Activated CD4-positive, alpha-beta T cell treated with anti-CD3 and anti-CD28 coated beads, Interleukin-2, Interleukin-4, amounts not matched to agents 100 ng/mL and 50 ng/mL, durations not matched to agents 16 hours and 8 hours (primary cell): Measurements from ENCODE around the gene ST8SIA5.
"Not testable (repeated sequence)": the region's sequence is repeated elsewhere in the genome, so short reads cannot be mapped to it uniquely, and the experiment has no call there.

Experiments
- DNase-seq: peaks from one replicate; pipeline ENCODE4 v3.0.0-alpha.2; 2020; ENCODE audit warnings: low spot score

Gene ST8SIA5, protein sequence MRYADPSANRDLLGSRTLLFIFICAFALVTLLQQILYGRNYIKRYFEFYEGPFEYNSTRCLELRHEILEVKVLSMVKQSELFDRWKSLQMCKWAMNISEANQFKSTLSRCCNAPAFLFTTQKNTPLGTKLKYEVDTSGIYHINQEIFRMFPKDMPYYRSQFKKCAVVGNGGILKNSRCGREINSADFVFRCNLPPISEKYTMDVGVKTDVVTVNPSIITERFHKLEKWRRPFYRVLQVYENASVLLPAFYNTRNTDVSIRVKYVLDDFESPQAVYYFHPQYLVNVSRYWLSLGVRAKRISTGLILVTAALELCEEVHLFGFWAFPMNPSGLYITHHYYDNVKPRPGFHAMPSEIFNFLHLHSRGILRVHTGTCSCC

GRCh38 chr18:46756559-46757201, at the start of gene ST8SIA5:
ST8SIA5 (minus strand) TSS chr18:46757053; CDS start chr18:46756508, 545 bp downstream.
- no peak for DNase-seq

GRCh38 chr18:46795945-46796344, 39.1 kb upstream of the ST8SIA5 start:
- DNase-seq = not testable (repeated sequence)

- no peak for DNase-seq
Measured at GRCh38 chr18:46794607-46795006, 37.8 kb upstream of the ST8SIA5 start.

GRCh38 chr18:46793565-46793964, 36.7 kb upstream of the ST8SIA5 start:
- no peak for DNase-seq

DNA sequence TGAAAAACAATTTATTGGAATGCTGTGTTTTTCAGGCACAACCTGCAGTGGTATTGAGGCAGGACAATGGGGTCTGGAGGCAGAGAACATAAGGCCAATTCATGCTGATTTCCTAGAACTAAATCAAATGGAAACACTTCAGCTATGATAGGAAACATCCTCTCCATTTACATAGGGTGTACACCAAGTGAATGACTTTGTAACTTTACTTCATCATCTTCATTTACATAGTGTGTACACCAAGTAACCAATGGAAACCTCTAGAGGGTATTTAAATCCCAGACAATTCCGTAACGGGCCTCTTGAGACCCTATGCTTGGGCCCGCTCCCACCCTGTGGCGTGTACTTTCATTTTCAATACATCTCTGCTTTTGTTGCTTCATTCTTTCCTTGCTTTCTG, 32.2 kb upstream of the ST8SIA5 start:
- no peak for DNase-seq

GRCh38 chr18:46787674-46788073, 30.8 kb upstream of the ST8SIA5 start:
- no peak for DNase-seq

DNA sequence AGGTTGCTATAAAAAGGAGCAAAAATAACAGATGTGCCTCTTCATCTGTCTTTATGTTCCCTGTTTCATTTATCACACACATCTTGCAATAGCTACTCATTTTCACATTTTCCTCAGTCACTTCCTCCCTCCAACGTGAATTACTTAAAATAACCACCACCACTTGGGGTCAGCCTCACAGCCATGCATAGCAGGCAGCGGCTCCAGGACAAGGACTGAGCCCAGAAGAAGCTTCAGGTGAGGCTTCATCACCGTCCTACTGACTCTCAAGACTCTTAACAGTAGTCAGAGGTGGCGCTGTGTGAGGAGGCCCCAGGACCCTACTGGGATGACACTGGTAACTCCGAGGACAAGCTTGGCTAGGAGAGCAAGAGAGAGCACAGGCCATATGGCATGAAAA, 15.5 kb upstream of the ST8SIA5 start:
- DNase-seq = no peak

- DNase-seq = no peak
Measured at GRCh38 chr18:46771141-46771540, 14.3 kb upstream of the ST8SIA5 start.

GRCh38 chr18:46770708-46771107, 13.9 kb upstream of the ST8SIA5 start:
- no peak for DNase-seq

GRCh38 chr18:46768166-46768921, 11.5 kb upstream of the ST8SIA5 start:
- DNase-seq = no peak

DNA sequence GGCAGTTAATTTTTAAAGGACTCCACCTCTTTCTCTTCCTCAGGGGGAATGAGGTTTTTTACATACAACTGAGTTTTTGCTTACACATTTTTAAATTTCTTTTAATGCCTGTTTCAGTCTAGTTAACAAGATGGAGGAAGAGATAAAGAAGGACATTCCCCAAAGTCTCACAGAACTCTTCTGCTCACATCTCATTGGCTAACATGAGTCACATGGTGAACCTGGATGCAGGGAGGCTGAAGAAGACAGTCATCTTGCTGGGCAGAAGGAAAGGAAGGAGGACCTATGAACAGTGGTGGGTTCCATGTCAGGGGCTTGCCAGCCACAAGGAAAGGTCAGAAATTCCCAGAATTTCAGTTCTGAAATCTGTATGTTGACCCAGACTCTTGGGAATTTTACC, 10.4 kb upstream of the ST8SIA5 start:
- DNase-seq = no peak

DNA sequence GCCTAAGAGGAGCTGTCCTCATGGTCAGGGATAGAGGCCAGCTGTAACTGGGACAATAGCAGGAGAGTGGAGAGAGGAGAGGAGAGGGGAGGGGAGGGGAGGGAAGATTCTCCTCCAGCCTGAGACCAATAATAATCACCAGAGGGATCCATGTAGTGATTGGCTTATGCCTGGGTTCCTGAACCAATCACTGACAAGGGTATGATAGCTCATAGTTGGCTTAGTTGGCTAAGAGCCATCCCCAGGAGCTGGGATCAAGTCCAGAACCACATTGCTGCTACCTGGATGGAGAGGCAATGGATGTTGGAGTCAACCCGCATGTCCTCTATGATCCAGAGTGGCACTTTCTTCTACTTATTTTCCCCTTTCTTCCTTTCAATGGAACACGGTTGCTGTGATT, 7.7 kb upstream of the ST8SIA5 start:
- no peak for DNase-seq

DNA sequence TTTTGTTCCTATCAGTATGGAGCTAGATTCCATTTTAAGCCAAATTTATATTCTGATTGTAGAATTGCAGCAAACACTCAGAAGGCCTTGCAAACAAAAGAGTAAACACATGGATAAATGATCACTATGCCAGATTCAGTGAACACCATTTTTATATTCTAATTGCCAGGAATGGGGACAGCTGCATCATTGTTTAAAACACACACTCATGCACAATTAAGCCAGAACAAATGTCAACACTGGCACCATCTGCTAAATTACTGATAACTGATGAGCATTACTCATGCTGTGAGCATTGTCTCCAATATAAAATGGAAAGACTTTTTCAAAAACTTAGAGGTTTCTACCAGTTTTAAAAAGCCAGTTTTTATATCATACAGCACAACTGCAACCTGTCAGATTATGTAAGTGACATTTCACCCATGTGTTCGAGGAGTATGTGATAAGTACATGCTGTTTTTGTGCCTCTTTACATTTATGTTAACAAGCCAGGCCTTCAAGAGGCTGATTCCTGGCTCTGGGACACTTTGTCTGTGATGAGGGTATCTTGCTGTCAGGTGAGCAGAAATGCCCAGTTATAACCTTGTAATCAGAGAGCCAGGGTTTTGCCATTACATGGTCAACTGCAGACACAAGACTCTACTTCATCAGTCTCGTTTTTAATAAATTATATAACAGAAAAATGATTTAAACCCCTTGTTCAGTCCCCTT, 4.4 kb upstream of the ST8SIA5 start:
- no peak for DNase-seq

GRCh38 chr18:46759890-46760289, 3.0 kb upstream of the ST8SIA5 start:
- no peak for DNase-seq

DNA sequence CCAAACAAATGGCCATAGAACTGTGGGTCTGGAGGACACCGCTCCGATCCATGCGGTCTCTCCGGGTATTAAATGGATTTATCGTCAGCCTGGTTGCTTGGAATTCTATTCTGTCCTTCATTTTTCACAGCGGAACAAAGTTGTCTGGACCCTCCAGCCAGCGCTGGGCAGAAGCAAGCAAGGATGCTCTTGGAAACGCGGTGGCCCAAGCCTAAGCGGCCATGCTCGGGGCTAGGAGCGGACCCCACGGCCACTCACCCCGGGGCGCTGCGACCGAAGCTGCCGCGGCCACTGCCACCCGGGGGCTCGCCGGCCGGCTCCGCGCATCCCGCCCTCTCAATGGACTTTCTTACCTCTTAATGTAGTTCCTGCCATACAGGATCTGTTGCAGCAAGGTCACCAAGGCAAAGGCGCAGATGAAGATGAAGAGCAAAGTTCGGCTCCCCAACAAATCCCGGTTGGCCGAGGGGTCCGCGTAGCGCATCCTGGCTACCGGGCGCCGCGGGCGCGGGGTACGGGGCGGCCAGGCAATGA, 761 bp downstream of the ST8SIA5 start:
- DNase-seq = no peak

DNA sequence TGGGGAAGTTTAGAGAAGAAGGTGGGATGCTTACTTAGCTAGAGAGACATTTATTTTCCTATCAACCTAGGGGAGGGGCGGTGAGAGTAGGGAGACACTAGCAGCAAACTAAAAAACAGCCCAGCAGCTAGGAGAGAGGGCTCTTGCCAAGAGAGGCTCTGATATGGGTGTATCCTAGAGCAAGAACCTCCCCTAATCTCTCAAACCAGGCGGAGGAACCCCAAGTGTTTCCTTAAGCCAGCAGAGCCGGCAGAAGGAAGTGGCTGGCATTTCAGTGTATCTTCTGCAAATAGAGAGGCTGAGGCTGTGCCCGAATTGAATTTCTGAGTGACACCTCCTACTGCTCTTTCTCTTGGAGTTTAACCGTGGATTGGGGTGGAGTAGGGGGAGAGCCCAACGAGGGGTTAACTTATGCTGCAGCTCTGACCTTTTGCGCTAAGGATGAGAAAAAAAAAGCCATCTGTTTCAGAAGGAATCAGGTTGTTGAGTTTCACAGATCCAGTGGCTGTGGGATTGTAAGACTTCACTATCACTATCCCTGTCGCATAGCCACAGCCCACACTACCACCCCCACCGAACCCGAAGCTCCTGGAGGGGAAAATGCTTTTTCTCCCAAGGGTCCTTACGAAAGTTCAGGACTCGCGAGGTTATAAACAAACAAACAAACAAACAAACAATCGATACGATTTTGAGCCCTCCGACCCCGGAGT, 1.4 kb downstream of the ST8SIA5 start:
- no peak for DNase-seq

DNA sequence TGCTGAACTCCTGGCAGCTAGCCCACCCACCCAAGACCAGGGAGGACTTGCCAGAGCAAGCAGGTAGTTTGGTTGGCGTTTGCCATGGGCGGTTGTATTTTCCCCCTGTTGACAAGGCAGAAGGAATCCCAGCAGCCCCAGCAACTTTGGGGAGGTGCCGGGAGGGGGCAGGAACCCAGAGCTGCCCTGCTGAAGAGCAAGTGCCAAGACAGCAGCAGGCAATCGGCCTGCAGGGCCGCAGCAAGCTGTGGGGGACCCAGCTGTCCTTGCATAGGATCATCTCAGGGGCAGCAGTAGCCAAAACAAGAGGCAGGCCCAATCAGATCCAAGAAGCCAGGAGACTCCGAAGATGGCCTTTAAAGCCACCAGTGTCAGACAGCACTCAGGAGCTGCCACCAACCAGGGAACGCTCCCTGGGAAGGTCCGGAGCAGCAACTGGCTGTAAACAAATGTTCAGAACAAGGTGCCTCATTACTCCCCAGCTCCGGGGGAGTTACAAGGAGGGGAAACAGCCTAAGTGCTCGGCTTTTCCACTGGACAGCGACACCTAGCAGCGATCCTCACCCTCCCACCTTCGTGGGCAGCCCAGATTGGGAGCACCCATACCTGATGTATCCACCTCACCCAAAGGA, 2.1 kb downstream of the ST8SIA5 start:
- DNase-seq = no peak

- DNase-seq = no peak
Measured at GRCh38 chr18:46754188-46754587, 2.7 kb downstream of the ST8SIA5 start.

- DNase-seq = no peak
Measured at GRCh38 chr18:46751882-46752281, 5.0 kb downstream of the ST8SIA5 start.

DNA sequence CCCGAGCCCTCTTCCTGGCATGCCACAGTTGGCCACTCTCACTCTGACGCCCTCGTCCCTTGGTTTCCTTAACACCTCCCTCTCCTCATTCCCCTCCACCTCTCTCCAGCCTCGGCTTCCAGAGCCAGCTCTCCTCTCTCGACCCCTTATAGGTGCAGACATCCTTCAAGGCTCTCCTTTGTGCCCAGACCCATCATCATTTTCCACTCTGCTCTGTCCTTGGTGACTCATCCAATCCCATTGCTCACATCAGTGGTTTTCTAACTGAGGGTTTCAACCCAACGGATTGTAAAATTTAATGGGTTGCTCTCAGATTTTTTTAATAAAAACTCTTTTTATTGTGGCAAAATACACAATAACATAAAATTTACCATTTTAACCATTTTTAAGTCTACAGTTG, 6.2 kb downstream of the ST8SIA5 start:
- no peak for DNase-seq

DNA sequence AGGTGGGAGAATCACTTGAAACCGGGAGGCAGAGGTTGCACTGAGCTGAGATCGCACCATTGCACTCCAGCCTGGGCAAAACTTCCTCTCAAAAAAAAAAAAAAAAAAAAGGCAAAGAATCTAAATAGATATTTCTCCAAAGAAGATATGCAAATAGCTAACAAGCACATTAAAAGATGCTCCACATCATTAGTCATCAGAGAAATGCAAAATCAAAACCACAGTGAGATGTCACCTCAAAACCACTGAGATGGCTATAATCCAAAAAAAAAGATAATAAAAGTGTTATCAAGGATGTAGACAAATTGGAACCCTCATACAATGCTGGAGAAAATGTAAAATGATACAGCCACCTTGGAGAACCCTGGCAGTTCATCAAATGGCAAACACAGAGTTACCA, 8.4 kb downstream of the ST8SIA5 start:
- DNase-seq = no peak
